NCI-H2171 treated with DMSO at 0.1 percent for 48 hours (cell line): ENCODE results near the gene MBD2.

Experiments used
- DNase-seq: peaks from one replicate; lab custom pipeline; 2025; lab: John Stamatoyannopoulos, UW

Gene MBD2

GRCh38 chr18:54202851-54203250, 21.6 kb downstream of the MBD2 start:
- no peak for DNase-seq

GRCh38 chr18:54197747-54198411, 26.6 kb downstream of the MBD2 start:
- no peak for DNase-seq

GRCh38 chr18:54193786-54194185, 30.7 kb downstream of the MBD2 start:
- DNase-seq = no peak

GRCh38 chr18:54192900-54193299, 31.6 kb downstream of the MBD2 start:
- DNase-seq = no peak

- no peak for DNase-seq
Observed at GRCh38 chr18:54192415-54192814, 32.1 kb downstream of the MBD2 start.

- DNase-seq = no peak
Observed at GRCh38 chr18:54191352-54191751, 33.1 kb downstream of the MBD2 start.

GRCh38 chr18:54187372-54187771, 37.1 kb downstream of the MBD2 start:
- DNase-seq = no peak

- no peak for DNase-seq
Observed at GRCh38 chr18:54184836-54185235, 39.6 kb downstream of the MBD2 start.

GRCh38 chr18:54183390-54183789, 41.1 kb downstream of the MBD2 start:
- DNase-seq = no peak

GRCh38 chr18:54181856-54182602, 42.4 kb downstream of the MBD2 start:
- no peak for DNase-seq

GRCh38 chr18:54173980-54174630, 50.4 kb downstream of the MBD2 start:
- DNase-seq = no peak

- DNase-seq = no peak
Observed at GRCh38 chr18:54173250-54173649, 51.2 kb downstream of the MBD2 start.

- no peak for DNase-seq
Observed at GRCh38 chr18:54169431-54170403, 54.8 kb downstream of the MBD2 start.

- peak; percentile 69 for DNase-seq
Observed at GRCh38 chr18:54165450-54165849, 59.0 kb downstream of the MBD2 start.

GRCh38 chr18:54163453-54163852, 61.0 kb downstream of the MBD2 start:
- no peak for DNase-seq

GRCh38 chr18:54162431-54162830, 62.0 kb downstream of the MBD2 start:
- DNase-seq = no peak

GRCh38 chr18:54161267-54161666, 63.2 kb downstream of the MBD2 start:
- DNase-seq = no peak

- no peak for DNase-seq
Observed at GRCh38 chr18:54159906-54160305, 64.6 kb downstream of the MBD2 start.

- DNase-seq = no peak
Observed at GRCh38 chr18:54157646-54158385, 66.7 kb downstream of the MBD2 start.

GRCh38 chr18:54155412-54155811, 69.1 kb downstream of the MBD2 start:
- no peak for DNase-seq

GRCh38 chr18:54154231-54154630, 70.2 kb downstream of the MBD2 start:
- DNase-seq = no peak
